ENCODE results near the gene POU2F1.

DNA sequence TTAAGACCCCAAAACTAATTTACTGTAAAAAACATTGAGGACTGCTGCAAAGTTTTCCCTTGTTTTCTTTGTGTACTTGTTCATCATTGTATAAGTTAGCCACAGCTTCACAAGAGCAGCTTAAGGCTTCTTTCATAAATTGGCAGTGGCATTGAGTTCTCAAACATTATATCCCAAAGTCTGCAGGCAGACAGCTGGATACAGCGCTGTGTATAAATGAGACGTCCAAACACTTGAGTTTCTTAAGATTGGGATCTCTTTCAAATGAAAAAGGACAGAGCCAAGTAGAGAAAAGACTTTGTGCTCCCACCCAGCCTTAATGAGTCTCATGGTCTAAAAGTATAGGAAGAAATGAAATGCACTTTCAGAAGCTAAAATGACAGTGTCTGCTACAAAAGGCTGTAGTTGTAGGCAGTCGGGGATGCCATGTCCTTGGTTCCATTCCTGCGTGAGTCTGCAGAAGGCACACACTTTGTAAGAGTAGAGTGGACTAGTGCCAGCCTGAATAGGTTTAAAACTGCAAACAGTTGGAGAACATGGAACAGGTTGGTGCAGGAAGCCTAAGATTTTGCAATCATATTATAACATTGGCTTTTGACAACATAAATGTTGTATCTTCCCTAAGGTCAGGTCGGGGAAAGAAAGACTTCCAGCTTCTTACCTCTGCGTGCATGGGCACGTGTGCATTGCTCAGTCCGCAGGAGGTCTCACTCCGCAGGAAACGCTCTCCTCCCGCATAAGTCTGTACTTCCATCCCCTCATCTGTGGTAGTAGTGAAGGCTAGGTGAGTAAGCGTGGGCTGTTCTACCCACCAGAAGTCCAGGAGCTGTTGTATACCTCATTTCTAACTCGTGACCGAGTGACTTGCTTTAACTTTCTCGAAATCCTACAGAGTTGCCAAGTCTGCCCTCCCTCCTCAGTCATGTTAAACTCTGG, 203.3 kb downstream of the POU2F1 start:
- no peak for TF ChIP-seq CTCF (conservative IDR thresholded peaks at IDR 0.05; ENCODE audit: low read length)
- TF ChIP-seq EZH2phosphoT487 (IDR thresholded peaks at IDR 0.05; ENCODE audit: borderline replicate concordance, low read depth, low read length) = no peak
